Naive thymus-derived CD8-positive, alpha-beta T cell (primary cell): Measurements from ENCODE around the gene ME3. TPM values are rescaled to one million over a fixed set of nuclear protein-coding genes. Genes with fewer than 3 reads are reported as not detected.
"Not testable (repeated sequence)": the region's sequence is repeated elsewhere in the genome, so short reads cannot be mapped to it uniquely, and the experiment has no call there.

Experiments used
- ATAC-seq, 2 donors: fragments of 150-1000 bp; cut with Tn5 transposase in 1 of 2; sonication (Bioruptor Pico), chemical (Tn5 transposase) in 1 of 2; 1 replicate in 1 of 2; 2 replicates in 1 of 2; pipeline ENCODE4 v1.10.0; 2021; ENCODE audit warnings: mild to moderate bottlenecking in 2 of 2, moderate library complexity in 2 of 2
- POLR2A ChIA-PET: fragments of 350-600 bp; sonication (Branson Sonifier 250); formaldehyde crosslinking; loops from one replicate; lab custom pipeline; 2021; ENCODE audit warnings: antibody characterized with exemption; lab: Charles Lee
- DNase-seq, 10 donors: peaks; one replicate each; pipeline versions ENCODE4 v3.0.0 to v3.0.0-alpha.2; 2020 to 2022
- H3K27ac Mint-ChIP-seq, 10 donors: one replicate each; pipeline ENCODE4 v1.8.0; 2020 to 2022; ENCODE audit warnings: mild to moderate bottlenecking in 10 of 10, mixed read lengths in 10 of 10, moderate library complexity in 4 of 10, inconsistent platforms in 1 of 10
- H3K27me3 Mint-ChIP-seq, 5 donors: one replicate each; pipeline ENCODE4 v1.8.0; 2021 to 2022; ENCODE audit warnings: mixed read lengths in 5 of 5
- H3K36me3 Mint-ChIP-seq, 3 donors: one replicate each; pipeline ENCODE4 v1.8.0; 2020 to 2022; ENCODE audit warnings: mixed read lengths in 3 of 3, mild to moderate bottlenecking in 2 of 3, inconsistent platforms in 1 of 3
- H3K4me1 Mint-ChIP-seq, 4 donors: one replicate each; pipeline ENCODE4 v1.8.0; 2021 to 2022; ENCODE audit warnings: mixed read lengths in 4 of 4
- H3K4me3 Mint-ChIP-seq, 10 donors: one replicate each; pipeline ENCODE4 v1.8.0; 2020 to 2022; ENCODE audit warnings: mild to moderate bottlenecking in 10 of 10, mixed read lengths in 10 of 10, moderate library complexity in 6 of 10, inconsistent platforms in 1 of 10
- H3K9me3 Mint-ChIP-seq, 9 donors: one replicate each; pipeline ENCODE4 v1.8.0; 2020 to 2022; ENCODE audit warnings: mixed read lengths in 9 of 9, mild to moderate bottlenecking in 3 of 9, inconsistent platforms in 1 of 9, moderate library complexity in 1 of 9
- polyA plus RNA-seq, 3 donors: library from polyadenylated mRNA; unstranded; fragments of 300-500 nt; fragmentation: Illumina TruSeq; gene quantifications; one replicate each; pipeline ENCODE4 v1.2.3, GENCODE V29; 2021
- total RNA-seq, 8 experiments: library from RNA in 2 of 8; stranded (reverse) in 2 of 8; gene quantifications; one replicate each; pipeline ENCODE4 v1.2.3 and lab custom pipeline; 2021 to 2026

Gene ME3
- total and polyA plus RNA-seq, 5 experiments from 2014 or later: 0.48 to 2.5 (median 1.1) TPM

DNA sequence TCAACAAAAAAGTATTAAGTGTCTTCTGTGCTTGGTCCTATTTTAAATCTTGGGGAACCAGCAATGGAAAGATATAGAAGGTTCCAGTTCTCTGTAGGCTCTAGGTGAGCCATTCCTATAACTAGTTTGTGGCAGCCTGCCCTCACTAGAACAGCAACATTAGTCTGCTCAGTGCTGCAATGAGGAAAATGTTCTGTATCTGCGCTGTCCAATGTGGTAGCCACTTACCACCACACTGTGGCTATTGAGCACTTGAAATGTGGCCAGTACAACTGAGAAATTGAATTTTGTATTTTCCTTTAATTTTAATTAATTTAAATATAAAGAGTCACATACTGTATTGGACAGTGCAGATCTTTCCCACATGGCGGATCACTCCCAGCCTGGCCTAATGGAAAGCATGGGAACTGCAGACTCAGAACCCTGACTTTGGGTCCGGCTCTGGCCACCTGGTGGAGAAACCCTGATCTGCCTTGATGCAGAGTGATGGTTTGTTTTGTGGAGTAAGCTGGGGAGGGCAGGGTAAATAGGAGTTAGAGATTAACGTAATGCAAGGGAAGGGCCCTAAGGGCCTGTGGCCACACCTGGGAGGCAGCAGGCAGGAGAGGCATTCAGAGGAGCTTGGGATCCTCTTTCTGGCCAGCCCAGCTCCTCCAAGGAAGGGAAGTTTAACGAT lies 101.0 kb downstream of the ME3 start:
- POLR2A ChIA-PET: no interaction called here
- Mint-ChIP-seq H3K9me3 (no peaks in the 10 kb centered on the region), H3K4me1 (no peaks in the 10 kb centered on the region), H3K27ac (no peak overlapping the region), H3K4me3 (no peak overlapping the region), H3K36me3 (no peaks in the 10 kb centered on the region), H3K27me3 (peaks cover 0 to 9% (median 2%) of the 10 kb centered on the region in 5 donors)
- DNase-seq (no peak), ATAC-seq (no peak)

DNA sequence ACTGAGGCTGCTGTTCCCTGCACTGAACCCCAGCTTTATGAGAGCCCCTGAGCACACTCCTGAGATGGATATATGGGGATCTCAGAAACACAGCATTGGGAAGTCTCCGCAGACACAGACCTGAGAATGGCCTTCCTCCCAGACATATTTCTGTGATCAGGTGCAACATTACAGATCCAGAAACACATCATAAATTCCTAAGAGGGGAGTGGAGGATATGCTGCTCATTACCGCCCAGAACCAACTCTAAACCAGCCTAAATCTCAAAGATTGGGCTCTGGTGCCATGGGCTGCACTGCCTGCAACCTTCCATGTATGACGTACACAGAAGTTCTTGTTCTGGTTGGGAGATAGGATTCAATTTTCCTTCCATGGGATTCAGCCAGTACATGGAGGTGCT lies 102.0 kb downstream of the ME3 start:
- Mint-ChIP-seq H3K4me1 (no peaks in the 10 kb centered on the region), H3K4me3 (no peak overlapping the region), H3K36me3 (no peaks in the 10 kb centered on the region), H3K27ac (no peak overlapping the region), H3K9me3 (no peaks in the 10 kb centered on the region), H3K27me3 (peaks cover 0 to 4% (median 0%) of the 10 kb centered on the region in 5 donors)
- DNase-seq (no peak), ATAC-seq (no peak)
- POLR2A ChIA-PET: no interaction called here

GRCh38 chr11:86570020-86570419 lies 102.4 kb downstream of the ME3 start:
- peaks cover 0 to 1% (median 0%) of the 10 kb centered on the region in 9 donors for H3K9me3 Mint-ChIP-seq
- ATAC-seq: no peak
- H3K36me3 Mint-ChIP-seq: no peaks in the 10 kb centered on the region
- H3K27me3 Mint-ChIP-seq: peaks cover 0 to 4% (median 2%) of the 10 kb centered on the region in 5 donors
- DNase-seq: no peak
- POLR2A ChIA-PET: no interaction called here
- no peaks in the 10 kb centered on the region for H3K4me1 Mint-ChIP-seq
- no peak overlapping the region for H3K27ac Mint-ChIP-seq
- H3K4me3 Mint-ChIP-seq: no peak overlapping the region

GRCh38 chr11:86569109-86569508 lies 103.3 kb downstream of the ME3 start:
- POLR2A ChIA-PET: no interaction called here
- H3K36me3 Mint-ChIP-seq: no peaks in the 10 kb centered on the region
- H3K4me3 Mint-ChIP-seq: no peak overlapping the region
- no peak overlapping the region for H3K27ac Mint-ChIP-seq
- H3K27me3 Mint-ChIP-seq: peaks cover 0 to 4% (median 2%) of the 10 kb centered on the region in 5 donors
- no peak for DNase-seq
- no peaks in the 10 kb centered on the region for H3K4me1 Mint-ChIP-seq
- peaks cover 0 to 1% (median 0%) of the 10 kb centered on the region in 9 donors for H3K9me3 Mint-ChIP-seq
- no peak for ATAC-seq

GRCh38 chr11:86565801-86566312 lies 106.6 kb downstream of the ME3 start:
- Mint-ChIP-seq H3K36me3 (peaks cover 0 to 2% (median 0%) of the 10 kb centered on the region in 3 donors), H3K4me1 (no peaks in the 10 kb centered on the region), H3K27me3 (peaks cover 0 to 7% (median 0%) of the 10 kb centered on the region in 5 donors), H3K4me3 (no peak overlapping the region), H3K27ac (no peak overlapping the region), H3K9me3 (peaks cover 3 to 17% (median 7%) of the 10 kb centered on the region in 9 donors)
- DNase-seq (no peak), ATAC-seq (no peak)
- POLR2A ChIA-PET: no interaction called here

- H3K4me3 Mint-ChIP-seq: no peak overlapping the region
- POLR2A ChIA-PET: no interaction called here
- H3K27me3 Mint-ChIP-seq: peaks cover 0 to 7% (median 0%) of the 10 kb centered on the region in 5 donors
- DNase-seq: no peak
- no peaks in the 10 kb centered on the region for H3K4me1 Mint-ChIP-seq
- ATAC-seq: no peak
- no peak overlapping the region for H3K27ac Mint-ChIP-seq
- H3K36me3 Mint-ChIP-seq: peaks cover 0 to 2% (median 0%) of the 10 kb centered on the region in 3 donors
- peaks cover 3 to 17% (median 7%) of the 10 kb centered on the region in 9 donors for H3K9me3 Mint-ChIP-seq
Measured at GRCh38 chr11:86565388-86565787, 107.0 kb downstream of the ME3 start.

DNA sequence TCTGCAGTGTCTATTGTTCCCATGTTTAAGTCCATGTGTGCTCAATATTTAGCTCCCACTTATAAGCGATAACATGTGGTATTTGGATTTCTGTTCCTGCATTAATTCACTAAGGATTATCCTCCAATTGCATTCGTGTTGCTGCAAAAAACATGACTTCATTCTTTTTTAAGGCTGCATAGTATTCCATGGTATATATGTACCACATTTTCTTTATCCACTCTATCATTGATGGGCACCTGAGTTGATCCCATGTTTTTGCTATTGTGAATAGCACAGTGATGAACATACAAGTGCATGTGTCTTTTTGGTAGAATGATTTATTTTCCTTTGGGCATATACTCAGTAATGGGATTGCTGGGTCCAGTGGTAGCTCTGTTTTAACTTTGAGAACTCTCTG lies 109.6 kb downstream of the ME3 start:
- not testable (repeated sequence) for H3K4me1 Mint-ChIP-seq

GRCh38 chr11:86559311-86559945 lies 113.0 kb downstream of the ME3 start:
- POLR2A ChIA-PET: no interaction called here
- H3K9me3 Mint-ChIP-seq: peaks cover 3 to 17% (median 7%) of the 10 kb centered on the region in 9 donors
- H3K27me3 Mint-ChIP-seq: peaks cover 0 to 4% (median 0%) of the 10 kb centered on the region in 5 donors
- ATAC-seq: no peak
- no peaks in the 10 kb centered on the region for H3K4me1 Mint-ChIP-seq
- H3K27ac Mint-ChIP-seq: no peak overlapping the region
- H3K36me3 Mint-ChIP-seq: peaks cover 0 to 2% (median 0%) of the 10 kb centered on the region in 3 donors
- DNase-seq: no peak
- H3K4me3 Mint-ChIP-seq: no peak overlapping the region

More for the DNA sequence above, 109.6 kb downstream of the ME3 start:
- H3K36me3 Mint-ChIP-seq, H3K4me3 Mint-ChIP-seq, H3K27ac Mint-ChIP-seq, ATAC-seq, DNase-seq, H3K27me3 Mint-ChIP-seq, POLR2A ChIA-PET: not testable (repeated sequence)
- H3K9me3 Mint-ChIP-seq: peaks cover 3 to 17% (median 7%) of the 10 kb centered on the region in 9 donors

DNA sequence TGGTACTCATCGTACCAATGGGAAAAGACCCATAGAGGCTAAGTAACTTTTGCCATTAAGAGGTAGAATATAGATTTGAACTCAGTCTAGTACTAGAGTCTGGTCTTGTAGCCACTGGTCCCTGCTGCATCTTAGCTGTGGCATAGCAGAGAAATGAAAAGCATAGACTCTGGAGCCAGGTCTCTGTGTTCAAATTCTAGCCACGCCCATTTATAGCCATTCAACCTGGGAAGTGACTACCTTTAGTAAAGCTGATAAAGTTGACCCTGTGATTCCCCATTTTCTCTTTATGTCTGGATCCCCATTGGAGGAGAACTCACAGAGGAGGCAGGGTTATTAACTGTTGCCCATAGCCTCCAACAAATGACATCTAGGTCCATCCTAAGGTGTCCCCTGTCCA lies 113.6 kb downstream of the ME3 start:
- Mint-ChIP-seq H3K4me3 (no peak overlapping the region), H3K27ac (no peak overlapping the region), H3K27me3 (peaks cover 0 to 4% (median 0%) of the 10 kb centered on the region in 5 donors), H3K9me3 (peaks cover 3 to 17% (median 7%) of the 10 kb centered on the region in 9 donors), H3K36me3 (peaks cover 0 to 2% (median 0%) of the 10 kb centered on the region in 3 donors), H3K4me1 (no peaks in the 10 kb centered on the region)
- POLR2A ChIA-PET: no interaction called here
- DNase-seq: no peak
- ATAC-seq: no peak

DNA sequence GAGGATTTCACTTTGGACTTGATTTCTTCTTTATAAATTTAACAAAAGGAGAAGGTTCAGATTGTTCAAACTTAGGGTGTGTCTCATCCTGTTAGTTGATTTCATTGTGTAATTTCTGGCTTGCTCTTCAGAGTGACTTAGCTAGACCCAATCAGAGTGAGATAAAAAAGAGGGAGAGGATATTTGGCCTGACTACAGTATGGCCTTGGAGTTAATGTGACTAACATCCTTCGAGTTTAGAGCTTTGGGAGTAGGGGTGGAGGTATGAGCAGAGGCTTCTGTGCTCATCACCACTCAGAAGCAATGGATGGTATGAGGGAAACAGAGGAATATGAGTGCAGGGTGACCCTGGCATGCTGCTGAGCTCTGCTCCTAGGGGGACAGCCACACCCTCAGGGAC lies 114.2 kb downstream of the ME3 start:
- H3K4me3 Mint-ChIP-seq: no peak overlapping the region
- peaks cover 0 to 4% (median 0%) of the 10 kb centered on the region in 5 donors for H3K27me3 Mint-ChIP-seq
- DNase-seq: no peak
- POLR2A ChIA-PET: no interaction called here
- H3K4me1 Mint-ChIP-seq: no peaks in the 10 kb centered on the region
- H3K36me3 Mint-ChIP-seq: peaks cover 0 to 2% (median 0%) of the 10 kb centered on the region in 3 donors
- H3K9me3 Mint-ChIP-seq: peaks cover under 1 to 17% (median 5%) of the 10 kb centered on the region in 9 donors
- no peak overlapping the region for H3K27ac Mint-ChIP-seq
- ATAC-seq: no peak

DNA sequence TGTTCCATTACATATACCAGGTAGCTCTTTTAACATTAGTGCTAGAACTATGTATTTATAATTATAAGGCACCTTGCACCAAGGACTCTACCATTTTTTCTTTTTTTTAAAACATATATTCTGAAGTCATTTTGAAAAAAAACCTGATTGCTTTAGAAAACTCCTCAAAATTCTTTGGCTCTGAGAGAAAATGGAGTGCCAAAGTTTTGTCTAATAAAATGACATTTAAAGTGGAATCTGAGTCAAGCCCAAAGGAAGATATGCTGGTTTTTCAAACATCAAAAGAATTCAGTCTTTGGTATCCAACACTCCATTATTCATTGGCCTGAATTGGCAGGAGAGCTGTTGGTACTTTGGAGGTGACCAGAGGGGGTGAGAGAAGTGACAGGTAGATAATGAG lies 116.5 kb downstream of the ME3 start:
- ATAC-seq: no peak
- Mint-ChIP-seq H3K27ac (no peak overlapping the region), H3K9me3 (peaks cover 0 to 2% (median 0%) of the 10 kb centered on the region in 9 donors)

GRCh38 chr11:86555401-86555800 lies 117.0 kb downstream of the ME3 start:
- H3K9me3 Mint-ChIP-seq: peaks cover 0 to 2% (median 0%) of the 10 kb centered on the region in 9 donors
- H3K4me3 Mint-ChIP-seq: no peak overlapping the region
- H3K36me3 Mint-ChIP-seq: no peaks in the 10 kb centered on the region
- peaks cover 0 to 4% (median 0%) of the 10 kb centered on the region in 5 donors for H3K27me3 Mint-ChIP-seq
- no peak for ATAC-seq
- H3K4me1 Mint-ChIP-seq: peaks cover 0 to 2% (median 0%) of the 10 kb centered on the region in 4 donors
- POLR2A ChIA-PET: no interaction called here
- no peak overlapping the region for H3K27ac Mint-ChIP-seq
- DNase-seq: no peak

More for the DNA sequence above, 116.5 kb downstream of the ME3 start:
- POLR2A ChIA-PET: no interaction called here
- H3K36me3 Mint-ChIP-seq: no peaks in the 10 kb centered on the region
- peaks cover 0 to 4% (median 0%) of the 10 kb centered on the region in 5 donors for H3K27me3 Mint-ChIP-seq
- H3K4me3 Mint-ChIP-seq: no peak overlapping the region
- peaks cover 0 to 2% (median 0%) of the 10 kb centered on the region in 4 donors for H3K4me1 Mint-ChIP-seq
- no peak for DNase-seq

- H3K27ac Mint-ChIP-seq: no peak overlapping the region
- H3K4me3 Mint-ChIP-seq: no peak overlapping the region
- H3K27me3 Mint-ChIP-seq: peaks cover 0 to 4% (median 0%) of the 10 kb centered on the region in 5 donors
- no peak for DNase-seq
- no peaks in the 10 kb centered on the region for H3K9me3 Mint-ChIP-seq
- POLR2A ChIA-PET: no interaction called here
- peaks cover 0 to 2% (median 0%) of the 10 kb centered on the region in 4 donors for H3K4me1 Mint-ChIP-seq
- no peaks in the 10 kb centered on the region for H3K36me3 Mint-ChIP-seq
- no peak for ATAC-seq
Measured at GRCh38 chr11:86553265-86553664, 119.2 kb downstream of the ME3 start.
